COR-L47 (cell line): ENCODE data around the gene APCDD1.
A peak's percentile ranks its signal among the peaks of the same experiment; 100 is the strongest.

Source experiments
- DNase-seq: peaks from one replicate; lab custom pipeline; 2025; lab: John Stamatoyannopoulos, UW

The APCDD1 gene

DNA sequence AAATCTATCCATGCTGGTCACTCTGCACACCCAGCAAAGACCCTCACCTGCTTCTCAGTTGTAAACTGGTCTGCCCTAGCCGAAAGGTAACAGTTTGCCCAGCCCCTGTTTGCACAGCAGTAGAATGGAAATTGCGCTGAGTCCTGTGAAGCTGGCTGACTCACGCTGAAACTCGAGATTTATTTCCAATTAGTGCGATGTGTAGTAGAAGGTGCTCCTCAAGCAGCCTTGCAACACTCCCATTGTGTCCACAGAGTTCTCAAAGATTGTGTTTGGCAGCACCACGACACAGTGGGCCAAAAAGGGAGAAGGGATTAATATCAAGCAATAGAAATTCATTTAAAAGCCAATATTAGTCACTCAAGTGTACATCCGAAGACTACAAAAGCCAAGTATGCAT is 21.7 kb upstream of the APCDD1 start:
- DNase-seq = no peak

DNA sequence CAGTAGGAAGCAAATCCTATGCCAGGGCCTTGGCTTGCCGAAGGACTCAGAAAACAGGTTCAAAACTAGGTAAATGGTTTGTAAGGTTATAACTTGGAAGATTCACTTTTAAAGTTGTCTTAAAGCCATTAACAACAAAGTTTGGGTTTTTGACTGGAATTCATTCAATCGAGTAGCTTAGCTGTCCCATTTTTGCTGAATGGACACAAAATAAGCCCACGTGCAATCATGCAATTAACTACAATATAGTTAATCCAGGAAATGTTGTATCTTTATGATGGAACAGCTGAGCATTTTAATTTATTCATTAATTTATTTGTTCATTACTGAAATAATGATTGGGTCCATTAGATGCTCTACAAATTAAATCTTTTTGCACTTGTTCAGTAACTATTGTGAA is 18.3 kb upstream of the APCDD1 start:
- DNase-seq = no peak

DNA sequence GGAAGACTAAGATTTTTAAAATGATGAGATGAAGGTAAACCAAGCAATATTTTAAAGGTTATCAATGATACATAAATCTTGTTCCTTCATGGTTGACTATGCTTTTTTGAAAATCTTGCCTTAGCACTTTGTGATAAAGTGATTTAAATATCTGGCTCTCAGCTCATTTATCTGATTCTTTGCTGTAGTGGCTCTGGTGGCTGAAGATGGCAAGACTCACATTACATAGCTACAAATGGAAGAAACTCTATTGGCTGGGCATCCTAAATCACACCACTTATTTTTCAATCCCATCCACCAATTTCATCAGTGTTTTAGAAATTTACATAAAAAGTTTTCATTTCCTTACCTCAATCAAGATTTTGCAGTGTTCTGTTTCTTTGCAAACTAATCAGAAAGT is 16.6 kb upstream of the APCDD1 start:
- DNase-seq = no peak

DNA sequence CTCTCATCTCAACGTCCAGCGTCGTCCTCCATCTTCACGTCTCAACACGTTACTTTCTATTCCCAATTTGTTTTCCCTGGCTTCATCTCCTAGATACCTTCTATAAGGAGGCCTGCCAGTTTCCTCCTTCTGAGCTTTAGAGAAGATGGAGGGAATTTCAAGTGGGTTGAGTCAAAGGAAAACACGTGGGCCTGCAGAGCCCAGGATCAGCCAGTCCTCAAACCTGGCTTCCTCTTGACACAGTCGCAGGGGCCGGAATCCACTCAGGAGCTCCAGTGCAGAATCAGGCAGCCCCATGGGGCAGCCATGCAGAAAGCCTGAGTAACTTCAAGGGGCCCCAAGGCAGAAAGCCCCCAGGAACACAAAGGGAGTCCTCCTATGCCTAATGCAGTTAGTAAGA is 14.5 kb upstream of the APCDD1 start:
- no peak for DNase-seq

DNA sequence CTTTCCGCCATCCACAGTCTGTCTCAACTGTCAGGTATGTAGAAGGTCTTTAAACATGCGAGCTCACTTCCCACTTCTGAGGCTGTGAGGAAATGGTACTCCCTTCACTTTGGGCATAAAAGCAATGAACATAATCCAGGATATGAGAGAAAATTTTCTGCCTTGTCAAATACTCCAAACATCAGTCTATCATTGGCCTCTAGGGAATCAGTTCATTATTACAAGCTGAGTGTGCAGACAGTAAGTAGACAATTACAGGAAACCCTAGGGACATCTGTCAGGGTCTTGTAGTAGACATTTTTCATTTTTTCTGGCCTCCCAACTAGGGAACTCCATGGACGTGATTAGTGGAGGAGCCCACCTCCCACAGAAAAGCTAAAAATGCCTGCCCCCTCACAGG is 13.6 kb upstream of the APCDD1 start:
- no peak for DNase-seq

DNA sequence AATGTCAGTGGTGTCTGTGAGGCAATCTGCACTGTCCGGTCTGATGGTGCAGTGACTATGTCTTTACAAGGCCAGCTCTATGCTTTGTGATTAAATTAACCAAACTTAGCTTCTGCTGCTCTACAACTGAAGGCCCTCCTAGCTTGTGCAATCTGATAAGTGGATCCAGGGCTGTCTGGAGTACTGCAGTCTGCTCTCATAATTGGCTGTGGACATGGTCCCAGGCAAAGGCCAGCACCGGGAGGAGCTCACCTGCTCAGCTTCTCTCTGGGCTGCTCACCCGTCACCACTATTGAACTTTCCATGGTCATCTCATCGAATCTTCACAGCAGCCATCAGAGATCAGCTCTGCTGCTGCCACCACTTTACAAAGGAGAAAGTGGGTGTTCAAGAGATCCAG is 13.0 kb upstream of the APCDD1 start:
- no peak for DNase-seq

DNA sequence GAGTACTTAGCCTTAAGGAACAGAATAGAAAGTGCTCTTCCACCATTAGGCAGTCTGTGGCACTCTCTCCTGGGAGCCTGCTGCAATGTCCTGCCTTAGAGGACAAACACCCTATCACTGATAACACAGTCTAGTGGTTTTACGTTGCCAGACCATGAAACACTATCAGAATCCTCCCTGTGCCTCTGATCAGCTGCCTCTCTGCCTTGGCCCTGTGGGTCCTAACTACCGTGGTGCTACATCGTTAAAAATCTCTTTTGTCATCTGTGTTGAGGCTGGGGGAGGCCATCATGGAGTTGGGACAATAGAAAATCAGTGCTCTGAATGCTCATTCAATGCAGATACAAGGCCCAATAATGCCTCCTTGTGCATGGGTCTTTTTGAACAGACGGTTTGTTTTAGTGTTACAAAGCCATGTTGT is 11.9 kb upstream of the APCDD1 start:
- no peak for DNase-seq

DNA sequence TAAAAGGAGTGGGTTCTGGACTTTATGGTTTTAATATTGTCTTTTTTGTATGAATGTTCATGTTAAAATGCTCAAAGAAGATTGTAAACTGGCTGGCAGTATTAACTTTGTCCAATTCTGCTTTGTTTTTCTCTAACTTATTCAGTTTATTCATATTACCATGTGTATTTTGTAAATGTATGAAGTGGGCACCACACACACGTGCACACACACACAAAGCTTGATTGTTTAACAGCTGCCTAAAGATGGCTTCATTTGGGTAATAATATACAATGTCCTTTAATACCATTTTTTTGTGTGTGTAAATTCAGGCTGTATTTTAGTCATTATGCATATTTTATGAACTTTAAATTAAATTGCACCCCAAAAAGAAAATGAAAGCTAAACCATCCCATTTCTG is 11.4 kb upstream of the APCDD1 start:
- DNase-seq = no peak

DNA sequence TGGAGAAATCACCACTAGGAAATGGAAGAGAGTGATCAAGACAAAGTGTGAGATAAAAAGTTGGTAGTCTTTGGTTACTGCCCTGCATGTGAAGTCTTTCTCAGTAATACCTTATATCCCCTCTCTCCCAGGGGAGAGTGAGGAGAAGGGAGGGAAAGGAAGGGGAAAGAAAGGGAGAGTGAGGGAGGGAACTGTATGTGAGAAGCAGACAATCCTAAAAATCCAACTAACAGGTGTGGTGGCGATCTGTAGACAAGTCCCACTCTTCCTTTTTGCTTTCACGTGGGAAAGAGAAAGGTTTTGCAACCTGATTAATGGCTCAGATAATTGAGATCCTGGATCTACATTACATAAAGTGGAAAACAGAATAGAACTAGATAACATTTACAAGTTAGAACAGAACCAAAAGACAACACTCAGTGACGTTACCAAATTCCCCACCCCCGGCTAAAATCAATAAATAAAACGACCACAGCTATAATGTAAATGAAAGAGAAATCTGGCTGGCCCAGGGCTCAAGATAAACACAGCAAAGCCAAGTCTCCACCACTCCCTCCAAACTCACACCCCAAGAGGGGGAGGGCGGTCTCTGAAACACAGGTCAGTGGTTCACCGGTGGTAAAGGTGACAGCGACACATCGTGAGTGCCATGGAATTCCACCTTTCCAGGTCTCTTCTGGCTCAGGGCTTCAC is 10.0 kb upstream of the APCDD1 start:
- no peak for DNase-seq

DNA sequence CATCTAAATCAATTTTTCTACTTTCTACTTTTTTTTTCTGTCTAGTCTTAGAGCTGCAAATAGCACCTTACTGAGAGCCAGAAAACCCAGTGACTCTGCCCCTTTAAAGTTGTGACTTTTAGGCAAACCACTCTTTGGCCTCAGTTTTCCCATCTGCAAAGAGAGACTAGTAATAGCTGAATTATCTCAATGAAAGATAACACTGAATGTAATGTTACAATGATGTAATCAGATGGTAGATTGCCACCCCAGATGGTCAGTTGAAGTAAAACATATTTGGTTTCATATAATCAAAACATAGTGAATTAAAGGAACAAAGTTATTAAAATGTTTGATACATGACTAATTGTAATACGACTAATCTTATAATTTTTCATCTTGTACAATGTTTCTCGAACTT is 5.0 kb upstream of the APCDD1 start:
- no peak for DNase-seq

DNA sequence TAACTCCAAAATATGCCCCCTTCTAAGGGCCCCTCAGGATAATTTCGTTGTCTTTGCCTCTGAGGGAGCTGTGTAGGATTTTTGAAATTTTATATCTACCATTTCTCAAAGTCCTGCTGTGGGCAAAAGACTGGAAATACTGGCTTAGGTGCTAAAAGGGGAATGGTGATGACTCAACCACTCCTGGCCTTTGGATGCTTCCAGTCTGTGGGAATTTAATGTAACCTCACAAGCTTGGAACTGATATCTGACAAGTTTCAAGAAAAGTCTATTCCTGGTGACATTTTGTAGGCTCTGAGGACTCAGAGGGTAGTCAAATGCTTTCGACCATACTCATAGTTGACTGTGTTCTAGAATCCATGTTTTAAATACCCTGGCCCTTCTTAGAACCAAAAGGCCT is 3.4 kb upstream of the APCDD1 start:
- no peak for DNase-seq

DNA sequence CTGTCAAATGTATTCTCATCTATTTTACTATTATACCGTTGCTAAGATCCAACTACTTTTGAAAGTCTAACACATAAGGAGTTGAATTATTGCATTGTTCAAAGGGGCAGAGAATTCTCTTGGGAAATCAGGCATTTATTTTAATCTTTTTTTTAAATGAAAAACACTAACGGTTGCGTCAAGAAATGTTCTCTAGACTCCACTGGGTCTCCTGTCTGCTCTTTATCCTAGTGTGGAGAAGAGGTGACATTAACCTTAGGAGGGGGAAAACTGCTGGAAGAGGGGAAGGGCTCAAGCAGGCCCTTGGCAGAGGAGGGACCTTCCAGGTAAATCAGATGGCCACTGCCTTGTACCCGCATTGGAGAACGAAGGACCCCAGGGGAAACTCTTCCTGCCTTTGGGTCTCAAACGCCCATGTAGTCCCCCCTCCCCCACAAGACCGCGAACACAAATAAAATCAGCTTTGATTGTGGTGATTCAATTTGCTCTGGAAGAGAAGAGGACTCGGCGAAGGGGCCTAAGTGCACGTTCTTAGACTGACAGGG is 1.1 kb upstream of the APCDD1 start:
- DNase-seq = no peak

DNA sequence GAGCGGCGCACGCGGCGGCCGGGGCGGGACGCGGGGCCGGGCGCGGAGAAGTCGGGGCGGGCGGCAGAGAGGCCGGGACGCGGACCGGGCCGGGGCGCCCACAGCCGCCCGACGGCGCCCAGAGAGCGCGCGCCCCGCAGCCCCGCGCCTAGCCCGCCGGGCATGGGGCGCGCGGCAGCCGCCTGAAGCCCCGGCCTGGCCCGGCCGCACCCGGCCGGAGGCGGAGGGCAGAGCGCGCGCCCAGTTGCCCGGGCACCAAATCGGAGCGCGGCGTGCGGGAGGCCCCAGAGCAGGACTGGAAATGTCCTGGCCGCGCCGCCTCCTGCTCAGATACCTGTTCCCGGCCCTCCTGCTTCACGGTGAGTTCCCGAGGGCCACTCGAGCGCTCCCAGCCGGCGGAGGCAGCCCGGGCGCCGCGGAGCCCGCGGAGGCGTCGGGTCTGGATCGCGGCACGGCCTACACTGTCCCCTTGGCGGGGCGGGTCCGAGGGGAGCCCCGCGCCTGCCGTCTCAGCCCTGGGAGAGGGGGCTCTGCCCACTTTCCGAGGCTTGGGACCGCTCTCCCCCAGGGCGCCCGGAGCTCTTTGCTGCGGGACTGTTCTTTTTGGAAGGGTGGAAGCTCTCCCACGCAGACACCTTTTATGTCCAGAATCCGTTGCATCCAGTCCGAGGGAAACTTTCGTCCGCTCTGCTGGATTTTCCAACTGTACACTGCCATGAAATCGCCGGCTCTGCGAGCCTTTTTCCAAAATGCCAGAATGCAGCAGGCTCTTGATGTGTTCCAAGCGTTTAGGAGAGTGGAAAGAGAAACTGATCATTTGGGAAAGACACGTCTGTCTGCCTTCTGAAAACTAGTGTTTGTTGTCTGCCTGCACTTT is 484 bp downstream of the APCDD1 start:
- DNase-seq = no peak

DNA sequence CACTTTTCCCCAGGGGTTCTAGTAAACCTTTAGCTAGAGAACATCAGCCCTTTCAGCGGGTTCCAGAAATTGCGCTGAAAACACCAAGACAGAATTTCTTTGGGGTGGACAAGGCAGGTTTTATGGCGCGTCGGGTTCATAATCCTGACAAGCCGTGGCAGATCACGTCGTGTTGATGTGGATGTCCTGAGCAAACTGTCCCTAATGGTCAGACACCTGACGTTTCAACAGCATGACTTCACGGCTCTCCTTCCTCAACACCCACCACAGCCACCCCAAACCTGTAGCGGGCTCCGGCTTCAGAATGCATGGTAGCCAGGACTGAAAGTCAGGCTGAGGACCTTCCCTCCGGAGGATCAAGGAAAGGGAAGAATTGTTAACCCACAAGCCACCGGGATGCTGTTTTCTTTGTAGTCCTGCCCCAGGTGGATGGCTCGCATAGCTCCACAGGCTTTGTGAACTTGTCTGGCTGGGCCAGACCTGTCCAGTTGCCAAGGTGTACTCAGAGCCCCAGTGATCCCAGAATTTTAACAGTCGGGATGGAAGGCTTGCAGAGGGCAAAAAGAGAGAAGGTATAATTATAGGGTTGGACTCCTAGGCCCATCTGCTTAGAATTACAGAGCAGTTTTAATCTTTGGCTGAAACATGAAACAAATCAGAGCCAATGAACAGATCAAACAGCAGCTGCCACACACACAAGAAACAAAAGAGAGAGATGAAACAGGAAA is 1.5 kb downstream of the APCDD1 start:
- DNase-seq = peak; percentile 17

DNA sequence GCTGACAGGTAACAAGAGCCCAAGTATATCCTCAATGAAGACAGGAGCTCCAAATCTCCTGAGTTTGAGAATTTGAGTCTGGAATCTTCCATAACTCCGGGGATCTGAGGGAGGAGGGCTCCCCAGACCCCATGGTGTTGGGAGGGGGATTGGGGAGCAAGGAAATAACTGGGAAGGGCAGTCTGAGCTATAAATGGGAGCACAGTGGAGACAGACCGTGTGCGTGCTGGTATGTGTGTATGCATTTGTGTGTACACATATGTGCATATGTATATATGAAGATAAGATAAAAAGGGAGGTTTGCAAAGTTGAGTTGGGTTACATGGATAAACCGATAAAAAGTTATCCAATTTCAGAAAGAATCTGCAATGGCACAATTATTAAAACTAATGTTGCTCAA is 2.3 kb downstream of the APCDD1 start:
- no peak for DNase-seq

DNA sequence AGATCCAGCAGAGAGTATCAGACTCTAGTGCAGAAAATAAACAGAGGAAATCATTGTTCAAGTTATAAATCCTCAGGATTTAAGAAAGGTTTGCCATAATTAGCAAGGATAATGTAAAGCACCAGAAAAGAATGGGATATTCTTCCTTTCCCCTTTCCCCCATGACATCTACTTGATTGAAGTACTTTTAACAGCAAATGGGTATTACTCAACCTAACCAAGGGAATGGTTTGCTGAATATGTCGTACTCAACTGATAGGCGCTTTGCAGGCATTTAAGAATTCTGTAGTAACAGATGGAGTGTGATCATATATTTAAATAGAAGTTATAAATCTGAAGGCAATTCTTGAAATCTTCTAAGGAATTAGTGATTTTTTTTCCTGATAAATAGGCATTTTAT is 2.7 kb downstream of the APCDD1 start:
- DNase-seq = no peak

DNA sequence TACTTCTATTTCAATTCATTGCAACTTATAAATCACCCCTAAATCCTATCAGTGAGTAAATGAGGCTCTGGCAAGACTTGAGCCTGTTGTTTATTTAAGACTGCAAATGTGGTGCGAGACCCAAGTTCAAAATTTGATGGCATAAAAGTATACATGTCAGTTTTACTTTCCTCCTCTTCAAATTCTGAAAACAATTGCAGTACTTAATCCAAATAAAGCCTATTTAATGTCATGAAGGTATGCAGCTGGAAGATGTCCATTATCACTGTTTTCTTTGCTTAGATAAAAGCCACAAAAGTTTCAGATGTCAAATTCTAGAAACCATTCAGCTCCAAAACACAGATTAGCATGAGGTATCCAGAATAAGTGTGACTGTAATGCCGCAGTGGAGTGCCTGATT is 3.3 kb downstream of the APCDD1 start:
- DNase-seq = no peak

DNA sequence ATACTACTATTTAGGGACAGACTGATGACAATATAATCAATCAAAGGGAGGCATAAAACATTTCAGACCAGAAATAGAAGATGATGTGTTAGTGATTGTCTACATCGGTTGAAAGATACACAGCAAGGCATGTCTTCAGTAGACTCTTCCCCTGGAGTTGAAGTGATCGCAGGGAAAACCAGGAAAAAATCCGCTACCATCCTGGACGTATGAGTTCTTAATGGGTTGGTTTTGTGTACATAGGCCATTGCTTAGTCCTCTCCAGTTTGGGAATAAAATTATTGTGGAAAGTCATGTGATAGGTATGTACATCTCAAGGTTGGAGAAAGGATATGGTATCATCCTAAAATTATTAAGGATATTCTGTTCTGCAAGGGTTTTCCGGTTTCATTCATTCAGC is 4.3 kb downstream of the APCDD1 start:
- no peak for DNase-seq

DNA sequence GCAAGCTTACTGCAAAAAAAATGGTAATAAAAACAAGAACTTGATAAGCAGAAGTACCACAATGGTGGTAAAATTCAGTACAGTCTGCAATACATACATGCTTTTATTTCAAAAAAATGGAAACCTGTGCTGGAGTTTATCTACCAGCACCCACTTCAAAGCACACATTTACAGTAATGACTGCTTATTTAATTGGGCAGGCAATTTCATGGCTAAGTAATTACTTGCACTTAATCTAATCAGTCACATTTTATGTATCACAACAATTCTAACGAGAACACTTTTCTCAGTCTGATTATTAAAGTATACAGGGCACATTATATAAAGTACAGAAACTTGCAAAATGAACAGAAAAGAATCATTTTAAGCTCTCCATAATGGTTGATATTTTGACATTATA is 5.2 kb downstream of the APCDD1 start:
- DNase-seq = no peak

DNA sequence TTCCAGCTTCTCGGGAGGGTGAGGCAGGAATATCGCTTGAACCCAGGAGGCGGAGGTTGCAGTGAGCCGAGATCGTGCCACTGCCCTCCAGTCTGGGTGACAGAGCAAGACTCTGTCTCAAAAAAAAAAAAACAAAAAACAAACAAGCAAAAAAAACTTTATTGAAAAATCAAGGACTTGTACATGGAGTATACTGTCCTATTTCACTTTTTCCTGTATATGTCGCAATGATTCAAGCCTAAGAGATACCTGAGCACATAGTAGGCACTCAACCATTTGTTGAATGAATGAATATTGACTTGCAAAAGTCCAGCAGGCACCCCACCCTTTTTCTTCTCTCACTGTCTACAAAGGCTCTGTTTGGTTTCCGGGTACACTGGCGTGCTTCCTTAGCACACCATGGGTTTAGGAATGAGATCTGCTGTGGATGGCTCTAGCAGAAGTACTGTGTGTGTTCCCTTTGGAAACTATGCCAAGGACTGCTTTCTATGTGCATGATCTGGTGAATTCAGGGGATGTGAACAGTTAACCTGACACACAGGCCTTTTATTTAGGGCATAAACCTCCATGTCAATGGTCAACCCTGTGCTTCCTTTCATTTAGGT is 6.1 kb downstream of the APCDD1 start:
- no peak for DNase-seq

DNA sequence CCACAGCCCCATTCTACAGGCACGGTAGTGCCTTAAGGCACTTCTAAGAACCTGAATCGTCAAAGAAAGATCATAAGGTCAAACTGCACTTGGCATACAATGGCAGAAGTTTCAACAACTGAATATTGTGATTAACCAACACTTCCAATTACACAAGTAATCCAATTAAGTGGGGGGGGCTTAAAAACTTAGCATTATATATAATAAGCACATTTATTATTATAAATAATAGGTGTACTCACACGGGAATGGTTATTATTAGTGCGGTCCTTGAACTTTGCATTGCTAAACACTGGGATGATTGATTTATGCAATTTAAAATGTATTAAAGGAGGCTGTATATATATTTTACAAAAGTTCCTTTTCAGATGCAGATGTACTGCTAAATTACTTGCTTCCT is 7.6 kb downstream of the APCDD1 start:
- DNase-seq = no peak

DNA sequence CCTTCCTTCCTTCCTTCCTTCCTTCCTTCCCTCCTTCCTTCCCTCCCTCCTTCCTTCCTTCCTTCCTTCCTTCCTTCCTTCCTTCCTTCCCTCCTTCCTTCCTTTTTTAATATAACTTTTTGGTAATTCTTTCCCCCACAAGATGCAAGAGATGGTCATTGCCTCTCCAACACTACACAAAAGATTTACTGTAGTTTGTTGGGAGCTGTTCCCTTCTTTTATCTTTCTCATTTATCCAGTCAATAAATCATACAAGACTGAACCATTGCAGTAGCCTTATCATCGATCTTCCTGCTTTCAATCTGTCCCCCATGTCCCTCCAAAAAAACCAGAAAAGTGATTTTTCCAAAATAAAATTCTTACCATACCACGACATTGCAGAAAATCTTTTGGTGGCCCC is 8.2 kb downstream of the APCDD1 start:
- no peak for DNase-seq
